Smooth muscle cell of the pulmonary artery (primary cell): ENCODE data around the gene SLC2A2. TPM values are rescaled to one million over a fixed set of nuclear protein-coding genes. Genes with fewer than 3 reads are reported as not detected.

ENCODE experiments used
- total RNA-seq: library from RNA; depleted of rRNA; stranded (reverse); fragments of >200 nt; gene quantifications from 2 replicates; pipeline ENCODE4 v1.2.3, GENCODE V29; 2014

SLC2A2 gene
- not detected in 2 replicates for total RNA-seq

GRCh38 chr3:171026597-171027293, at the start of gene SLC2A2:
TSS of gene SLC2A2 (minus strand) at chr3:171026720. CDS start at chr3:171026670, 50 bp downstream.

Other genes with a start within 250 kb of the SLC2A2 start
- 22.5 and 26.8 TPM in 2 replicates for gene RPL22L1, start 156.5 kb downstream of the SLC2A2 start, total RNA-seq
- 13.2 and 22.4 TPM in 2 replicates for gene EIF5A2, start 118.1 kb downstream of the SLC2A2 start, total RNA-seq